NCI-H748 treated with DMSO at 0.1 percent for 48 hours (cell line): ENCODE results near the gene HSD17B12.

Experiments used
- DNase-seq: peaks from one replicate; lab custom pipeline; 2025; lab: John Stamatoyannopoulos, UW

Gene HSD17B12

GRCh38 chr11:43688394-43688793 lies 7.9 kb downstream of the HSD17B12 start:
- no peak for DNase-seq

- no peak for DNase-seq
Observed at GRCh38 chr11:43689167-43689566, 8.6 kb downstream of the HSD17B12 start.

GRCh38 chr11:43690929-43691725 lies 10.6 kb downstream of the HSD17B12 start:
- no peak for DNase-seq

- DNase-seq = no peak
Observed at GRCh38 chr11:43691806-43692205, 11.3 kb downstream of the HSD17B12 start.

GRCh38 chr11:43693069-43693468 lies 12.5 kb downstream of the HSD17B12 start:
- DNase-seq = no peak

- DNase-seq = no peak
Observed at GRCh38 chr11:43693731-43694130, 13.2 kb downstream of the HSD17B12 start.

GRCh38 chr11:43694477-43694876 lies 13.9 kb downstream of the HSD17B12 start:
- DNase-seq = no peak

- no peak for DNase-seq
Observed at GRCh38 chr11:43697679-43698078, 17.1 kb downstream of the HSD17B12 start.

- no peak for DNase-seq
Observed at GRCh38 chr11:43699870-43700269, 19.3 kb downstream of the HSD17B12 start.

- DNase-seq = no peak
Observed at GRCh38 chr11:43706631-43707030, 26.1 kb downstream of the HSD17B12 start.

- no peak for DNase-seq
Observed at GRCh38 chr11:43708776-43709175, 28.2 kb downstream of the HSD17B12 start.

GRCh38 chr11:43709689-43710088 lies 29.2 kb downstream of the HSD17B12 start:
- DNase-seq = no peak

GRCh38 chr11:43712676-43713075 lies 32.1 kb downstream of the HSD17B12 start:
- no peak for DNase-seq

GRCh38 chr11:43718373-43718772 lies 37.8 kb downstream of the HSD17B12 start:
- no peak for DNase-seq

GRCh38 chr11:43723617-43724016 lies 43.1 kb downstream of the HSD17B12 start:
- no peak for DNase-seq

- DNase-seq = no peak
Observed at GRCh38 chr11:43732225-43732624, 51.7 kb downstream of the HSD17B12 start.

- DNase-seq = no peak
Observed at GRCh38 chr11:43734256-43734655, 53.7 kb downstream of the HSD17B12 start.

GRCh38 chr11:43735115-43735514 lies 54.6 kb downstream of the HSD17B12 start:
- no peak for DNase-seq

- no peak for DNase-seq
Observed at GRCh38 chr11:43735961-43736360, 55.4 kb downstream of the HSD17B12 start.

GRCh38 chr11:43736502-43737200 lies 56.1 kb downstream of the HSD17B12 start:
- no peak for DNase-seq

- DNase-seq = no peak
Observed at GRCh38 chr11:43737201-43737590, 56.7 kb downstream of the HSD17B12 start.

GRCh38 chr11:43738600-43739409 lies 58.3 kb downstream of the HSD17B12 start:
- no peak for DNase-seq

- DNase-seq = no peak
Observed at GRCh38 chr11:43746670-43747069, 66.1 kb downstream of the HSD17B12 start.
